Upper lobe of left lung (tissue), 4 donors: ENCODE results near the gene MMP23B.
A peak's percentile ranks its signal among the peaks of the same experiment; 100 is the strongest.

Source experiments
- CTCF ChIP-seq, 6 experiments: fragments of 450-650 bp in 4 of 6; fragments of 200-600 bp in 2 of 6; sonication (generic) in 2 of 6; IDR thresholded peaks; one replicate each; pipeline ENCODE4 v1.5.1; 2016 to 2019; ENCODE audit warnings: antibody characterized with exemption in 6 of 6
- EP300 ChIP-seq, 4 donors: sonication (generic); formaldehyde crosslinking; IDR thresholded peaks; one replicate each; pipeline ENCODE4 v1.5.1; 2017; ENCODE audit warnings: antibody characterized with exemption in 4 of 4, control low read depth in 2 of 4
- POLR2A ChIP-seq, 4 donors: fragments of 450-650 bp; IDR thresholded peaks; one replicate each; pipeline ENCODE4 v1.5.1; 2016 to 2017; ENCODE audit warnings: antibody characterized with exemption in 4 of 4, mild to moderate bottlenecking in 2 of 4
- POLR2AphosphoS5 ChIP-seq, 2 donors: sonication (generic); formaldehyde crosslinking; IDR thresholded peaks; one replicate each; pipeline ENCODE4 v1.5.1; 2017; ENCODE audit warnings: antibody characterized with exemption in 2 of 2

DNA sequence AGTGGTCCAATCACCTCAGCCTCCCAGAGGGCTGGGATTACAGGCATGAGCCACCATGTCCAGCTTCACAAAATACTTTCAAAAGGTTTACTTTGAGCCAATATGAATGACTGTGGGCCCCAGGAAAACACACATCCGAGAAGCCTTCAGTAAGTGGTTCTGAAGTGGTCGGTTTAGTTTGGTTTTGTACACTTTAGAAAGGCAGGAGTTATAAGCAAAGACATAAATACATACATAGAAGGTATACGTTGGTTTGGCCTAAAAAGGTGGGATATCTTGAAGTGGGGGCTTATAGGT is 19.9 kb upstream of the MMP23B start:
- TF ChIP-seq CTCF (IDR thresholded peaks at IDR 0.05) (no peak), POLR2AphosphoS5 (IDR thresholded peaks at IDR 0.05) (no peak), EP300 (IDR thresholded peaks at IDR 0.05) (peak in 1 of 4 donors; percentile 6), POLR2A (IDR thresholded peaks at IDR 0.05) (no peak)
